HG02885 (cell line): ENCODE data around the gene STOX2.

ENCODE experiments used
- ATAC-seq: cut with Tn5 transposase; IDR thresholded peaks from one replicate; pipeline ENCODE4 v1.9.1; 2021; ENCODE audit warnings: mild to moderate bottlenecking; ENCODE audit not compliant: unreplicated experiment, poor library complexity

Gene STOX2

DNA sequence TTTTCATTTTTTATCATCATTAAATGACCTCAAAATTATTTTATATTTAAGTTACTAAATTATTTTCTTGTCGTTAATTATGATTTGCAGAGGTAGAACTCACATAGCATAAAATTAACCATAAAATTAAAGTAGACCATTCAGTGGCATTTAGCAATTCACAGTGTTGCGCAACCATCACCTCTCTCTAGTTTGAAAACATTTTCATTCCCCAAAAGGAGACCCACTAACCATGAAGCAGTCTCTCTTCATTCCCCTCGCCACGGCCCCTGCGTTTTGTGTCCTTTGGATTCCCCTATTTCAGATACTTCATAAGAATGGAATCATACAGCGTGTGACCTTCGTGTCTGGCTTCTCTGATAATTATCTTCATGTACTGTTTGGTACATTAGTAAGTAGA, 157.7 kb downstream of the STOX2 start:
- no peak for ATAC-seq

DNA sequence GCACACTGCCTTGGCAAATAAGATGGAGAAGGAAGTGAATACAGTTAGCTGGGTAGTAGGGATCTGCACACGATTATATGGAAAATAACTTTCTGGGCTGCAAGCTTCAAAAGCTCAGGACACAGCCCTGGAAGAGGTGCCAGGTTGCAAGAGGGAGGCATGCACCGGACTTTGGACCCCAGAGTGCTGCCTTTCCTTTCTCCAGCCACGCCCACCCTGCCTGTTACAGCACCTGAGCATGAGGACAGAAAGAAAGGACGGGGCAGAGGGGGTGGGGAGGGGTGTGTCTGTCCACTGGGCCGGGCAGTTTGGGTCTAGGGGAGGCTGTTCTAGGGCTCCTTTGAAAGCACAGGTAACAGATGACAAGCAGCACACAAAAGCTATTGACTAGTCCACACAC, 159.8 kb downstream of the STOX2 start:
- ATAC-seq: no peak

DNA sequence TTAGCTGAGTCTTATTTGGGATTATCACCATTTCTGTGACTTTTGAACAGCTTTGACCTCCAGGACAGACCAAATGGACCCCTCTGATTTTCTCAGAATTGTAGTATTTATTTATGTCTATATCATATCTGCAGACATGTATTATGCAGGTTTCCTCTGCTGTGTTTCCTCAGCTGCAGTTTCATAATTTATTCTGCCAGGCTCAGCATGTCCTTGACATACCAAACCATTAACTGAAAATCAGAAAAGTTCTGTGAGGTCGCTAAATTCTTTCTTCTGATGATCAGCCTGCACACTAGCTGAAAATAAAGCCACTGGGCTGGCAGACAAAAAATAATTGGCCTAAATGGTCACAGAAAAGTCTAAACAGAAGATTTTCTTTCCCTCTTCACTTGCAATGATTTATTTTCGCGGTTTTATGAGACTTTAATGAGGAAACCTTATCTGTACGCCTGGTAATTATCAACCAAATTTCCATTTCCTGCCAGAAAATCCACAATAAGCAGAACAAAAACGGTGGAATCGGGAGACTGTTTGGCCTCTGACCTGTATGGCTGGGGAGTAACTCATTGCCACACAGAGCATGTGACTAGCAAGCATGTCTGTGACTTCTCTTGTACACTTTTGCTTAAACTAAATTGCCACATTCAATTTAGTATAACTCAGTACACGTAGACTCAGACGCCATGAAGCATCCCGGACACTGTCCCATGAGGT, 161.6 kb downstream of the STOX2 start:
- ATAC-seq: no peak

DNA sequence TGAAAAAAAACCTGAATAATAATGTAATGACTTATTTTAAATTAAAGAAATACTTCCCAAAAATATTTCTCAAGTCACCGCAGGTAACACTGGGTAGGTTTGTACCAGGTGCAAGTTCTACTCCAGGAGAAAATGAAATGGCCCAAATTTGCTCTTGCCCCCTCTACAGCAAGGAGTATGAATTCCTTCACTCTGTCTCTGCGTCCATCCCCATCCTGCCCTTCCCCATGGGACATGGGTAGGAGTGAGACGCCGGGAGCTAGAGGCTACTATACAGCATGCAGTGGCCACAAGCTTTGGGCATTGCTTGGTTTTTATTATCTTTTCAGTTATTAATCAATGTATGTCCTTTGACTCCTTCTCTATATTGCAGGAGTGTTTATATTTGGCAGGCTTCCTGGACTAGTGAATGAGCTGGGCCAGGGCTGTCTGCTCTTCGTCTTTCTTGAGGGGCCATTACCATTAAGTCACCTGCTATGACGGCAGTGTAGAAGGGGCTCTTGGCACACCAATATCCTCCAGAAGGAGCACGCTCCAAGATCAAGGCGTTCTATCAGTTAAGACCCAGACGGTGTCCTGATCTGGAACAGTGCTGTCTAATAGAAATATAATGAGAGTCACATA, 162.9 kb downstream of the STOX2 start:
- ATAC-seq: no peak
